ENCODE measurements around the gene COL1A1. TPM values are rescaled to one million over a fixed set of nuclear protein-coding genes. Genes with fewer than 3 reads are reported as not detected.

The COL1A1 gene
- total RNA-seq, 1 experiment from 2014 or later = 5.5 TPM

DNA sequence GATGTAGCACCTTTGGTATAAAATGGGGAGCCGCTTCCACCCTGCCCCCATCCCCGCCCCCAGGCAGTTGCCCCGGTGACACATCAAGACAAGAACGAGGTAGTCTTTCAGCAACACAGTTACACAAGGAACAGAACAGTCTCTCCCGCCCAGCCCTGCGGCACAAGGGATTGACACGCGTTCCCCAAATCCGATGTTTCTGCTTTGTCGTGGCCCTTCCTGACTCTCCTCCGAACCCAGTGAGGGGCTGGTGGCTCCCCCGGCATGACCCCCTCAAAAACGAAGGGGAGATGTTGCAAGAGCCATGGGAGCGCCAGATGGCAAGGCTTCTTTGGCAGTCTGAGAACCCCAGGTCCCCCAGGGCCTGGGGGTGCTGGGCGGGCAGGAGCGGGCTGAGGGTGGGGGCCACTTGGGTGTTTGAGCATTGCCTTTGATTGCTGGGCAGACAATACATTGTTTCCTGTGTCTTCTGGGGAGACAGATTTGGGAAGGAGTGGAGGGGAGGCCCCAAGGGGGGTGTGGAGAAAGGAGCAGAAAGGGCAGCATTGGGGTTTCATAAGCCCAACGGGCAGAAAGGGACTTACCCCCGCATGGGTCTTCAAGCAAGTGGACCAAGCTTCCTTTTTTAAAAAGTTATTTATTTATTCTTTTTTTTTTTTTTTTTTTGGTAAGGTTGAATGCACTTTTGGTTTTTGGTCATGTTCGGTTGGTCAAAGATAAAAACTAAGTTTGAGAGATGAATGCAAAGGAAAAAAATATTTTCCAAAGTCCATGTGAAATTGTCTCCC is 16.6 kb downstream of the COL1A1 start:
- peaks cover 10% of the 10 kb centered on the region for H3K4me1 Mint-ChIP-seq (ENCODE audit: low read depth, unreplicated experiment)

GRCh38 chr17:50184064-50184463 is 17.4 kb downstream of the COL1A1 start:
- TF ChIP-seq, protein P1, sequence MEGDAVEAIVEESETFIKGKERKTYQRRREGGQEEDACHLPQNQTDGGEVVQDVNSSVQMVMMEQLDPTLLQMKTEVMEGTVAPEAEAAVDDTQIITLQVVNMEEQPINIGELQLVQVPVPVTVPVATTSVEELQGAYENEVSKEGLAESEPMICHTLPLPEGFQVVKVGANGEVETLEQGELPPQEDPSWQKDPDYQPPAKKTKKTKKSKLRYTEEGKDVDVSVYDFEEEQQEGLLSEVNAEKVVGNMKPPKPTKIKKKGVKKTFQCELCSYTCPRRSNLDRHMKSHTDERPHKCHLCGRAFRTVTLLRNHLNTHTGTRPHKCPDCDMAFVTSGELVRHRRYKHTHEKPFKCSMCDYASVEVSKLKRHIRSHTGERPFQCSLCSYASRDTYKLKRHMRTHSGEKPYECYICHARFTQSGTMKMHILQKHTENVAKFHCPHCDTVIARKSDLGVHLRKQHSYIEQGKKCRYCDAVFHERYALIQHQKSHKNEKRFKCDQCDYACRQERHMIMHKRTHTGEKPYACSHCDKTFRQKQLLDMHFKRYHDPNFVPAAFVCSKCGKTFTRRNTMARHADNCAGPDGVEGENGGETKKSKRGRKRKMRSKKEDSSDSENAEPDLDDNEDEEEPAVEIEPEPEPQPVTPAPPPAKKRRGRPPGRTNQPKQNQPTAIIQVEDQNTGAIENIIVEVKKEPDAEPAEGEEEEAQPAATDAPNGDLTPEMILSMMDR (IDR thresholded peaks at IDR 0.05; ENCODE audit: unreplicated experiment) = peak; percentile 19
- Mint-ChIP-seq H3K27me3 (ENCODE audit: unreplicated experiment) (peaks cover 73% of the 10 kb centered on the region), H3K36me3 (ENCODE audit: insufficient read depth, unreplicated experiment) (no peaks in the 10 kb centered on the region), H3K4me3 (ENCODE audit: low read depth, unreplicated experiment) (no peak overlapping the region), H3K4me1 (ENCODE audit: low read depth, unreplicated experiment) (peaks cover 10% of the 10 kb centered on the region), H3K27ac (ENCODE audit: unreplicated experiment) (no peak overlapping the region), H3K9me3 (ENCODE audit: low read depth, unreplicated experiment) (no peaks in the 10 kb centered on the region)
- DNase-seq = no peak
- BruUV-seq (replicated peaks) = no TSS peak
- intact Hi-C loops (cut with micrococcal nuclease; ENCODE audit: unreplicated experiment) = no loop called here
- CTCF ChIA-PET = no interaction called here

More for the DNA sequence above, 16.6 kb downstream of the COL1A1 start:
- H3K4me3 Mint-ChIP-seq (ENCODE audit: low read depth, unreplicated experiment) = no peak overlapping the region
- CTCF ChIA-PET = no interaction called here
- H3K27me3 Mint-ChIP-seq (ENCODE audit: unreplicated experiment) = peaks cover 79% of the 10 kb centered on the region
- TF ChIP-seq, protein P1 (IDR thresholded peaks at IDR 0.05; ENCODE audit: unreplicated experiment) = peak; percentile 1
- intact Hi-C loops (cut with micrococcal nuclease; ENCODE audit: unreplicated experiment) = no loop called here
- H3K9me3 Mint-ChIP-seq (ENCODE audit: low read depth, unreplicated experiment) = no peaks in the 10 kb centered on the region
- H3K27ac Mint-ChIP-seq (ENCODE audit: unreplicated experiment) = no peak overlapping the region
- no peak for DNase-seq
- BruUV-seq (replicated peaks) = no TSS peak
- H3K36me3 Mint-ChIP-seq (ENCODE audit: insufficient read depth, unreplicated experiment) = no peaks in the 10 kb centered on the region

DNA sequence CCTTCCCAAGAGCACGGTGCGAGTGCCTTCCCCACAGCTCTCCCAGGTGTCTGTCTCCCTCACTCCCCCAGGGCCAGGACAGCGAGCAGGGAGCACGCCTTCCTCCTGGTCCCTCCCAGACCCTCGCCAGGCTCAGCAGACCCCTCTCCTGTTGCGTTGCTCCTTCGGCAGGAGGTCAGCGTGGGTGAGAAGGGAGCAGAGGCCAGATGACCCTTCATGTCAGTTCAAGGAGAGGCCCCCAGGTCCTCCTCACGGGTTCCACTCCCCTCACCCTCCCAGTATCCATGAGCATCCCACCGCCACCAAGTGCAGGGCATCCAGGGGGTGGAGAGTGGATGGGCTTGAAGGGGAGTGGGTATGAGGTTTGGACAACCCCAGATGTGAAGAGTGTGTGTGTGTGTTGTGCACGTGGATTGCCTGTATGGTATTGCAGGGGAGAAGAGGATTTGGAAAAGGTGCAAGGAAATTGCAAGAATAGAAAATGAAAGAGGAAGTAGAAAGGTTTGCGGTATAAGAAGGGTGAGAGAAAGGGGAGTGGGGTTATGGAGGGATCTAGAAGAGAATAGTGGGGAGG is 17.9 kb downstream of the COL1A1 start:
- intact Hi-C loops (cut with micrococcal nuclease; ENCODE audit: unreplicated experiment) = no loop called here
- H3K4me1 Mint-ChIP-seq (ENCODE audit: low read depth, unreplicated experiment) = peaks cover 13% of the 10 kb centered on the region
- BruUV-seq (replicated peaks) = no TSS peak
- CTCF ChIA-PET = no interaction called here
- H3K27me3 Mint-ChIP-seq (ENCODE audit: unreplicated experiment) = peaks cover 68% of the 10 kb centered on the region
- TF ChIP-seq, protein P1 (IDR thresholded peaks at IDR 0.05; ENCODE audit: unreplicated experiment) = no peak
- H3K4me3 Mint-ChIP-seq (ENCODE audit: low read depth, unreplicated experiment) = no peak overlapping the region
- H3K27ac Mint-ChIP-seq (ENCODE audit: unreplicated experiment) = no peak overlapping the region
- H3K36me3 Mint-ChIP-seq (ENCODE audit: insufficient read depth, unreplicated experiment) = peaks cover under 1% of the 10 kb centered on the region
- no peak for DNase-seq
- no peaks in the 10 kb centered on the region for H3K9me3 Mint-ChIP-seq (ENCODE audit: low read depth, unreplicated experiment)

GRCh38 chr17:50182783-50183420 is 18.5 kb downstream of the COL1A1 start:
- Mint-ChIP-seq H3K4me3 (ENCODE audit: low read depth, unreplicated experiment) (no peak overlapping the region), H3K9me3 (ENCODE audit: low read depth, unreplicated experiment) (no peaks in the 10 kb centered on the region), H3K27ac (ENCODE audit: unreplicated experiment) (no peak overlapping the region), H3K4me1 (ENCODE audit: low read depth, unreplicated experiment) (peaks cover 19% of the 10 kb centered on the region), H3K36me3 (ENCODE audit: insufficient read depth, unreplicated experiment) (peaks cover 6% of the 10 kb centered on the region), H3K27me3 (ENCODE audit: unreplicated experiment) (peaks cover 62% of the 10 kb centered on the region)
- no TSS peak for BruUV-seq (replicated peaks)
- DNase-seq = no peak
- TF ChIP-seq, protein P1 (IDR thresholded peaks at IDR 0.05; ENCODE audit: unreplicated experiment) = no peak
- CTCF ChIA-PET = no interaction called here
- intact Hi-C loops (cut with micrococcal nuclease; ENCODE audit: unreplicated experiment) = no loop called here
